ENCODE results near the gene ACOX3. TPM values are rescaled to one million over a fixed set of nuclear protein-coding genes. Genes with fewer than 3 reads are reported as not detected.

Gene ACOX3
- total and polyA plus RNA-seq, 4 donors = 11.4 to 24.6 (median 13.6) TPM

- Histone ChIP-seq H3K27me3 (ENCODE audit: control insufficient read depth in 4 of 4, insufficient read depth in 4 of 4, low read length in 3 of 4) (no peaks in the 10 kb centered on the region), H3K9ac (ENCODE audit: low read depth in 1 of 2, low read length in 2 of 2) (no peak overlapping the region), H3K9me3 (ENCODE audit: control insufficient read depth in 4 of 4, low read length in 3 of 4) (no peaks in the 10 kb centered on the region), H3K36me3 (ENCODE audit: control insufficient read depth in 4 of 4, insufficient read depth in 3 of 4, low read depth in 1 of 4, low read length in 3 of 4) (peaks cover 0 to 17% (median 1%) of the 10 kb centered on the region in 4 donors), H3K4me3 (ENCODE audit: low read depth in 1 of 3, low read length in 3 of 3) (no peak overlapping the region), H3K27ac (ENCODE audit: low read depth in 1 of 2, low read length in 2 of 2) (no peak overlapping the region), H3K4me1 (ENCODE audit: control insufficient read depth in 4 of 4, insufficient read depth in 4 of 4, low read length in 3 of 4) (no peaks in the 10 kb centered on the region)
- WGBS = 97% methylated on average over 28 of the region's 28 CpGs
- DNase-seq (ENCODE audit: low spot score) = no peak
- no peak for TF ChIP-seq CTCF (IDR thresholded peaks at IDR 0.05; ENCODE audit: low read depth, low read length, missing input control)
Observed at GRCh38 chr4:8381814-8382581, 58.5 kb downstream of the ACOX3 start.

DNA sequence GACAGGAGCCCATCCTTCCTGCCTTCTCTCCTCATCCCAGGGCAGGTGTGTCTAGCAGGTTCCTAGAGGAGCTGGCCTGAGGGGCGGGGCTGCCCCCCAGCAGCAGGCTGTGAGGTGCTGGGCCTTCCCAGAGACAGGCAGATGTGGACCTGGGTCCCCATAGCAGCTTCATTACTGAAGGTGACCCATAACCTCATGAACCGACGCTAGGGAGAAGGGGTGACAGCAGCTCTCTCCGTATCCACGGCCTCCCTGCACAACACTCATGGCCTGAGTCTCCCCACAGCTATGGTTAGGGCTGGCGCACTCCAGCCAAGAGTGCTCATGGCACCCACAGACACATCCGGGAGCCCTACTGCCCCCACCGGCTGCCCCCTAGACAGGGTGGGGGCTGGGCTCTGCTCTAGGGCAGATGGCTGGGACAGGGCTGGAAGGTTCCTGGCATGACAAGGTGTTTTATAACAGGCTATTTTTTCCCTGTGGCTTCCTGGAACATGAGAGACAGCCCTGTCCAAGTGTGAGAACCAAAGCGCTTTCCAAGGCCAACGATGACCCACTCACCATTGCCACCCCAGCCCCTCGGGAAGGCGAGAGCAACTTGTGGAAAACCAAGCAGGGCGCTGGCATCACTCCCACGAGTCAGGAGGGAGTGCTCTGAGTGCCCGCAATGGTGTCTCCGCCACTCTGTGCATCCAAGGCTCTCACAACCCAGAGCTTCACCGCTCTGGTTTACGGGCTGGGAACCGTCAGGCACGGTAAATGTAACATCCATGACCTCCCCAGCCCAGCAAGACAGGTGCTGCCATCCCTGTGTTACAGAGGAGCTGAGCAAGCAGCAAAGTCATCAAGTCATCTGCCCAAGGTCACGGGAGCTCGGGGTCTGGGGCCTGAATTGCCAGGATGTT is 59.8 kb downstream of the ACOX3 start:
- no peaks in the 10 kb centered on the region for H3K9me3 ChIP-seq (ENCODE audit: control insufficient read depth in 4 of 4, low read length in 3 of 4)
- DNase-seq (ENCODE audit: low spot score) = no peak
- H3K4me1 ChIP-seq (ENCODE audit: control insufficient read depth in 4 of 4, insufficient read depth in 4 of 4, low read length in 3 of 4) = no peaks in the 10 kb centered on the region
- no peak for TF ChIP-seq CTCF (IDR thresholded peaks at IDR 0.05; ENCODE audit: low read depth, low read length, missing input control)
- TF ChIP-seq JUND (IDR thresholded peaks at IDR 0.05) = no peak
- no peak for TF ChIP-seq FOXA2 (IDR thresholded peaks at IDR 0.05)
- peaks cover 0 to 12% (median 0%) of the 10 kb centered on the region in 4 donors for H3K36me3 ChIP-seq (ENCODE audit: control insufficient read depth in 4 of 4, insufficient read depth in 3 of 4, low read depth in 1 of 4, low read length in 3 of 4)
- H3K4me3 ChIP-seq (ENCODE audit: low read depth in 1 of 3, low read length in 3 of 3) = no peak overlapping the region
- 98% methylated on average over 22 of the region's 22 CpGs for WGBS
- no peaks in the 10 kb centered on the region for H3K27me3 ChIP-seq (ENCODE audit: control insufficient read depth in 4 of 4, insufficient read depth in 4 of 4, low read length in 3 of 4)
- H3K27ac ChIP-seq (ENCODE audit: low read depth in 1 of 2, low read length in 2 of 2) = no peak overlapping the region
- no peak overlapping the region for H3K9ac ChIP-seq (ENCODE audit: low read depth in 1 of 2, low read length in 2 of 2)

DNA sequence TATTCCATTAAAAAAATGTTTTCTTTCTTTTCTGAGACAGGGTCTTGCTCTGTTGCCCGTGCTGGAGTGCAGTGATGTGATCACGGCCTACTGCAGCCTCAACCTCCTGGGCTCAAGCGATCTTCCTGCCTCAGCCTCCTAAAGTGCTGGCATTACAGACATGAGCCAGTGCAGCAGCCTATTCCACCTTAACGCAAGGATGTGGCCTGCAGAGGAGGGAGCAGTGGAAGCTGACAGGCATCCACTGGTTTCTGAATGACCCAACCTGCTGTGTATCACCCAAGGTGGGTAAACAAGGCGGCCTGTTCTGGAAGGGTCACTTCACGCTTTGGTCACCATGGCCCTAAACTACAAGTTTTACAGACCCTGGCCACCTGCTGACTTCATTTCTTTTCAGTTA is 60.8 kb downstream of the ACOX3 start:
- no peak for DNase-seq (ENCODE audit: low spot score)
- TF ChIP-seq EGR1 (IDR thresholded peaks at IDR 0.05; ENCODE audit: low read depth in 2 of 2) (no peak), GABPA (IDR thresholded peaks at IDR 0.05 in 1 of 2, conservative IDR thresholded peaks at IDR 0.05 in 1 of 2) (no peak), TAF1 (conservative IDR thresholded peaks at IDR 0.05) (no peak), RXRA (IDR thresholded peaks at IDR 0.05) (no peak), RAD21 (IDR thresholded peaks at IDR 0.05) (no peak), CTCF (IDR thresholded peaks at IDR 0.05; ENCODE audit: low read depth, low read length, missing input control) (no peak), SP1 (IDR thresholded peaks at IDR 0.05) (no peak), FOXA1 (IDR thresholded peaks at IDR 0.05) (no peak), MAX (IDR thresholded peaks at IDR 0.05) (no peak), JUND (IDR thresholded peaks at IDR 0.05) (no peak), FOXA2 (IDR thresholded peaks at IDR 0.05) (no peak)
- TF ChIP-seq, protein P1, sequence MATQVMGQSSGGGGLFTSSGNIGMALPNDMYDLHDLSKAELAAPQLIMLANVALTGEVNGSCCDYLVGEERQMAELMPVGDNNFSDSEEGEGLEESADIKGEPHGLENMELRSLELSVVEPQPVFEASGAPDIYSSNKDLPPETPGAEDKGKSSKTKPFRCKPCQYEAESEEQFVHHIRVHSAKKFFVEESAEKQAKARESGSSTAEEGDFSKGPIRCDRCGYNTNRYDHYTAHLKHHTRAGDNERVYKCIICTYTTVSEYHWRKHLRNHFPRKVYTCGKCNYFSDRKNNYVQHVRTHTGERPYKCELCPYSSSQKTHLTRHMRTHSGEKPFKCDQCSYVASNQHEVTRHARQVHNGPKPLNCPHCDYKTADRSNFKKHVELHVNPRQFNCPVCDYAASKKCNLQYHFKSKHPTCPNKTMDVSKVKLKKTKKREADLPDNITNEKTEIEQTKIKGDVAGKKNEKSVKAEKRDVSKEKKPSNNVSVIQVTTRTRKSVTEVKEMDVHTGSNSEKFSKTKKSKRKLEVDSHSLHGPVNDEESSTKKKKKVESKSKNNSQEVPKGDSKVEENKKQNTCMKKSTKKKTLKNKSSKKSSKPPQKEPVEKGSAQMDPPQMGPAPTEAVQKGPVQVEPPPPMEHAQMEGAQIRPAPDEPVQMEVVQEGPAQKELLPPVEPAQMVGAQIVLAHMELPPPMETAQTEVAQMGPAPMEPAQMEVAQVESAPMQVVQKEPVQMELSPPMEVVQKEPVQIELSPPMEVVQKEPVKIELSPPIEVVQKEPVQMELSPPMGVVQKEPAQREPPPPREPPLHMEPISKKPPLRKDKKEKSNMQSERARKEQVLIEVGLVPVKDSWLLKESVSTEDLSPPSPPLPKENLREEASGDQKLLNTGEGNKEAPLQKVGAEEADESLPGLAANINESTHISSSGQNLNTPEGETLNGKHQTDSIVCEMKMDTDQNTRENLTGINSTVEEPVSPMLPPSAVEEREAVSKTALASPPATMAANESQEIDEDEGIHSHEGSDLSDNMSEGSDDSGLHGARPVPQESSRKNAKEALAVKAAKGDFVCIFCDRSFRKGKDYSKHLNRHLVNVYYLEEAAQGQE (IDR thresholded peaks at IDR 0.05) = no peak
- WGBS = 94% methylated on average over 6 of the region's 6 CpGs
- H3K36me3 ChIP-seq (ENCODE audit: control insufficient read depth in 4 of 4, insufficient read depth in 3 of 4, low read depth in 1 of 4, low read length in 3 of 4) = peaks cover 0 to 12% (median 0%) of the 10 kb centered on the region in 4 donors
- H3K27me3 ChIP-seq (ENCODE audit: control insufficient read depth in 4 of 4, insufficient read depth in 4 of 4, low read length in 3 of 4) = no peaks in the 10 kb centered on the region
- H3K4me1 ChIP-seq (ENCODE audit: control insufficient read depth in 4 of 4, insufficient read depth in 4 of 4, low read length in 3 of 4) = no peaks in the 10 kb centered on the region
- H3K9me3 ChIP-seq (ENCODE audit: control insufficient read depth in 4 of 4, low read length in 3 of 4) = no peaks in the 10 kb centered on the region
- no peak overlapping the region for H3K4me3 ChIP-seq (ENCODE audit: low read depth in 1 of 3, low read length in 3 of 3)
- no peak overlapping the region for H3K9ac ChIP-seq (ENCODE audit: low read depth in 1 of 2, low read length in 2 of 2)
- H3K27ac ChIP-seq (ENCODE audit: low read depth in 1 of 2, low read length in 2 of 2) = no peak overlapping the region

Measured in liver (tissue), 9 donors.